M059J (cell line): Measurements from ENCODE around the gene LHX2. TPM values are rescaled to one million over a fixed set of nuclear protein-coding genes. Genes with fewer than 3 reads are reported as not detected.
A peak's percentile ranks its signal among the peaks of the same experiment; 100 is the strongest.

Experiments used
- DNase-seq: peaks from one replicate; pipeline ENCODE4 v3.0.0-alpha.2; 2012; ENCODE audit warnings: low read depth
- total RNA-seq: library from RNA; depleted of rRNA; stranded (reverse); fragments of >200 nt; shearing (Covaris generic); gene quantifications from 2 replicates; pipeline ENCODE4 v1.2.3, GENCODE V29; 2014

LHX2 gene
- total RNA-seq, 1 experiment from 2014 or later: 5.3 TPM

- no peak for DNase-seq
These were observed 2.0 kb downstream of the LHX2 start for GRCh38 chr9:124013309-124014210.

GRCh38 chr9:124014211-124014955, 2.8 kb downstream of the LHX2 start:
- no peak for DNase-seq

- no peak for DNase-seq
These were observed 3.5 kb downstream of the LHX2 start for GRCh38 chr9:124014956-124015660.

GRCh38 chr9:124015661-124016131, 4.1 kb downstream of the LHX2 start:
- no peak for DNase-seq

- no peak for DNase-seq
These were observed 4.8 kb downstream of the LHX2 start for GRCh38 chr9:124016175-124017050.

- DNase-seq: no peak
These were observed 5.7 kb downstream of the LHX2 start for GRCh38 chr9:124017051-124017928.

- DNase-seq: no peak
These were observed 6.6 kb downstream of the LHX2 start for GRCh38 chr9:124017929-124018729.

GRCh38 chr9:124018730-124019697, 7.4 kb downstream of the LHX2 start:
- no peak for DNase-seq

- DNase-seq: no peak
These were observed 8.4 kb downstream of the LHX2 start for GRCh38 chr9:124019771-124020519.

- DNase-seq: no peak
These were observed 9.2 kb downstream of the LHX2 start for GRCh38 chr9:124020520-124021384.

GRCh38 chr9:124021385-124021769, 9.8 kb downstream of the LHX2 start:
- DNase-seq: no peak

- no peak for DNase-seq
These were observed 10.9 kb downstream of the LHX2 start for GRCh38 chr9:124022201-124023121.

GRCh38 chr9:124024107-124024506, 12.5 kb downstream of the LHX2 start:
- DNase-seq: no peak

GRCh38 chr9:124029617-124030016, 18.0 kb downstream of the LHX2 start:
- DNase-seq: no peak

GRCh38 chr9:124030969-124031451, 19.4 kb downstream of the LHX2 start:
- peak; percentile 68 for DNase-seq
